CD4-positive, alpha-beta memory T cell (primary cell): ENCODE results near the gene PRTN3. TPM values are rescaled to one million over a fixed set of nuclear protein-coding genes. Genes with fewer than 3 reads are reported as not detected.
A peak's percentile ranks its signal among the peaks of the same experiment; 100 is the strongest.

Experiments used
- CTCF ChIA-PET: fragments of 350-600 bp; sonication (Branson Sonifier 250); formaldehyde crosslinking; loops from one replicate; lab custom pipeline; 2021; ENCODE audit warnings: inconsistent platforms; ENCODE audit not compliant: partially characterized antibody; lab: Charles Lee
- POLR2A ChIA-PET: fragments of 350-600 bp; sonication (Branson Sonifier 250); formaldehyde crosslinking; loops from one replicate; lab custom pipeline; 2021; ENCODE audit not compliant: partially characterized antibody; lab: Charles Lee
- DNase-seq, 5 donors: peaks; one replicate each; pipeline versions ENCODE4 v3.0.0 to v3.0.0-alpha.2; 2020 to 2022; ENCODE audit warnings: mixed read lengths in 1 of 5
- H3K27ac ChIP-seq: one replicate; pipeline ENCODE4 v1.7.0; 2013; ENCODE audit warnings: low read depth, low read length
- H3K27me3 ChIP-seq: 2 replicates; pipeline ENCODE4 v1.7.0; 2013; ENCODE audit warnings: mild to moderate bottlenecking, low read length, moderate library complexity; ENCODE audit not compliant: insufficient read depth
- H3K36me3 ChIP-seq: 2 replicates; pipeline ENCODE4 v1.7.0; 2013; ENCODE audit warnings: mild to moderate bottlenecking, low read length, moderate library complexity; ENCODE audit not compliant: insufficient read depth
- H3K4me1 ChIP-seq: 2 replicates; pipeline ENCODE4 v1.7.0; 2013; ENCODE audit warnings: mild to moderate bottlenecking, low read length, moderate library complexity; ENCODE audit not compliant: insufficient read depth
- H3K4me3 ChIP-seq, 2 donors: one replicate each; pipeline ENCODE4 v1.7.0; 2013; ENCODE audit warnings: low read length in 2 of 2, mild to moderate bottlenecking in 1 of 2
- H3K9me3 ChIP-seq, 2 donors: one replicate each; pipeline ENCODE4 v1.7.0; 2013; ENCODE audit warnings: low read length in 2 of 2, control low read depth in 1 of 2; ENCODE audit not compliant: control insufficient read depth in 1 of 2
- H3K27ac Mint-ChIP-seq, 7 donors: one replicate each; pipeline ENCODE4 v1.8.0; 2020 to 2021; ENCODE audit warnings: mixed read lengths in 7 of 7, mild to moderate bottlenecking in 6 of 7, inconsistent platforms in 3 of 7, moderate library complexity in 3 of 7
- H3K27me3 Mint-ChIP-seq, 2 donors: one replicate each; pipeline ENCODE4 v1.8.0; 2020 to 2021; ENCODE audit warnings: mixed read lengths in 2 of 2
- H3K36me3 Mint-ChIP-seq, 2 donors: one replicate each; pipeline ENCODE4 v1.8.0; 2020 to 2021; ENCODE audit warnings: mixed read lengths in 2 of 2, inconsistent platforms in 1 of 2, mild to moderate bottlenecking in 1 of 2
- H3K4me1 Mint-ChIP-seq, 4 donors: one replicate each; pipeline ENCODE4 v1.8.0; 2020 to 2021; ENCODE audit warnings: mixed read lengths in 4 of 4, mild to moderate bottlenecking in 1 of 4
- H3K4me3 Mint-ChIP-seq, 8 donors: one replicate each; pipeline ENCODE4 v1.8.0; 2020 to 2021; ENCODE audit warnings: mixed read lengths in 8 of 8, mild to moderate bottlenecking in 7 of 8, moderate library complexity in 6 of 8, inconsistent platforms in 3 of 8
- H3K9me3 Mint-ChIP-seq, 8 donors: one replicate each; pipeline ENCODE4 v1.8.0; 2020 to 2021; ENCODE audit warnings: mixed read lengths in 8 of 8, mild to moderate bottlenecking in 5 of 8, inconsistent platforms in 3 of 8, moderate library complexity in 1 of 8
- intact Hi-C: fragments of 100-400 bp; cut with micrococcal nuclease; formaldehyde crosslinking; loops from one replicate; pipeline ENCODE4 v1.15.1; 2023
- polyA plus RNA-seq, 2 donors: library from polyadenylated mRNA; unstranded; fragments of 300-500 nt; fragmentation: Illumina TruSeq; gene quantifications; one replicate each; pipeline ENCODE4 v1.2.3, GENCODE V29; 2021
- total RNA-seq, 2 experiments: library from RNA; stranded (reverse); gene quantifications; one replicate each; pipeline ENCODE4 v1.2.3, GENCODE V29; 2021

PRTN3 gene
- total and polyA plus RNA-seq, 4 experiments from 2014 or later: not detected

DNA sequence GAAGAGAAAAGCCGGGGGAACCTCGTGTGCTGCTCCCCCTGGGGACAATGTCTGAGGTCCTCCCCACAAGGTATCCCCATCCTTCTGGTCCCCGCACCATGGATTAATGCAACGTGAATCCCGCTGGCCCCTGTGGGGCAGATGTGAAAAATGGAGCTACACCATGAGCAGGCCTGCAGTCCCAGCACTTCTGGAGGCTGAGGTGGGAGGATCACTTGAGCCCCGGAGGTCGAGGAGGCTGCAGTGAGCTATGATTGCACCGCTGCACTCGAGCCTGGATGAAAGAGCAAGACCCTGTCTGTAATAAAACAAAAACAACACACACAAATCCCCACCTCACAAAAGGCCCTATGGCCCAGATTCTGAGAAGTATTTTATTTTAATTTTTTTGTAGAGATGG is 17.5 kb downstream of the PRTN3 start:
- Mint-ChIP-seq H3K27ac (peak overlapping the region in 2 of 7 donors; percentile 30 to 68), H3K4me3 (no peak overlapping the region), H3K4me1 (peaks cover 4 to 14% (median 7%) of the 10 kb centered on the region in 4 donors), H3K27me3 (peaks cover 2 to 4% of the 10 kb centered on the region in 2 donors), H3K36me3 (no peaks in the 10 kb centered on the region), H3K9me3 (no peaks in the 10 kb centered on the region)
- H3K27me3 ChIP-seq: peaks cover 3% of the 10 kb centered on the region
- no peak for DNase-seq
- no peaks in the 10 kb centered on the region for H3K36me3 ChIP-seq
- ChIA-PET POLR2A (interaction anchor here (0.7 to 1.5 kb wide), 4 partner anchors 58 to 404 kb away, joined by 3 to 5 read pairs (median 4); no protein-coding TSS in a partner anchor), CTCF (interaction anchor here (1.0 to 4.0 kb wide), 4 partner anchors 12 to 124 kb away, joined by 3 to 43 read pairs (median 5); no protein-coding TSS in a partner anchor)
- no peak overlapping the region for H3K27ac ChIP-seq
- H3K9me3 ChIP-seq: no peaks in the 10 kb centered on the region
- H3K4me3 ChIP-seq: no peak overlapping the region
- peaks cover 9% of the 10 kb centered on the region for H3K4me1 ChIP-seq
- intact Hi-C loops: no loop called here

DNA sequence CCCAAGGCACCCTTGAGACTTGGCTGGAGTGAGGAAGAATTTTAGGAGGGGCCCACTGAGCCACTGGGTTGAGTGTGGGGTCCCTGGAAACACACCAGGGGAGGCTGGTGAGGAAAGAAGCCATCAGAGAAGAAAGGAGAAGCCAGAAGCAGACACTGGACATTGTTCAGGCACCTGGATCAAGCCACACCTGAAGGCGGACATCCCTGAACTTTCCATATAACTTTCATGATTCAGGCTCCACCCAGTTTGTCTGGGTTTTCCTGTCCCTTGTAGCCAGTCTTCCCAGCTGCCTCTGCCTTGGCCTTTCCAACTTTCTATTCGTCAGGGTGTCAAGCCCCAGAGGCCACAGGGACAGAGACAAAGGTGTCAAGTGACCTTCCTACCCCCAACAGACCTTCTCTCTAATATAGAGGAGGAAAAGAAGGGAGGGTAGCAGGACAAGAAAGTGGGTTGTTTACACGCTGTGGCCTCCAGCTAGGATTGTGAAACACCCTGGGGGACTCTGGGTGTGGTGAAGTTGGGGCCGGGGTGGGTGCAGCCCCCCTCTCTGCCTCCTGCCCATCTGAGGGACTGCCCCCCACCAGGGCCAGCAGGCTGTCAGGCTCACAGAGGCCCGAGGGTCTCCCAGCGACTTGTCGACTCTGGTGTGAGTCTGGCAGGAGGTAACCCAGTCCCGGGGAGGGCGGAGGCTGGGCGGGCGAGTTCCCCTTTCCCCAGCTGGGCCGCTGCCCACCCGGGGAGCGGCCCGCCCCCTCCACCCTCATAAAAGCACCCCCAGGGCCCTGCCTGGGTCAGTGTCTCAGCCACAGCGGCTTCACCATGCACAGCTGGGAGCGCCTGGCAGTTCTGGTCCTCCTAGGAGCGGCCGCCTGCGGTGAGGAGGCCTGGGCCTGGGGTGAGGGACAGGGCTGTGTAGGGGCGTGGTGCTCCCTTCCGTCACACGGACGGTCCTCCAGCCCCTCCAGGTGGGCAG is 18.4 kb downstream of the PRTN3 start, which contains the start of gene CFD:
Gene CFD, plus strand, starts transcription at position 797 of the 976 bp plus-strand sequence. Its CDS starts 26 bp downstream, at position 823.
- Histone ChIP-seq H3K9me3 (no peaks in the 10 kb centered on the region), H3K4me3 (peak within 1 kb of the TSS in 1 of 2 donors; percentile 13), H3K4me1 (peaks cover 18% of the 10 kb centered on the region), H3K27me3 (peaks cover 3% of the 10 kb centered on the region), H3K27ac (no peak within 1 kb of the TSS), H3K36me3 (no peaks in the 10 kb centered on the region)
- Mint-ChIP-seq H3K27me3 (peaks cover 2 to 4% of the 10 kb centered on the region in 2 donors), H3K9me3 (peaks cover 0 to 3% (median 0%) of the 10 kb centered on the region in 8 donors), H3K4me3 (peak within 1 kb of the TSS in 1 of 8 donors; percentile 23), H3K27ac (peak within 1 kb of the TSS in 1 of 7 donors; percentile 30), H3K4me1 (peaks cover 5 to 23% (median 12%) of the 10 kb centered on the region in 4 donors), H3K36me3 (peaks cover 0 to 3% of the 10 kb centered on the region in 2 donors)
- intact Hi-C loops: no loop called here
- no peak for DNase-seq
- ChIA-PET POLR2A (interaction anchor here (0.8 to 1.8 kb wide), 5 partner anchors 34 to 61 kb away, joined by 3 to 5 read pairs (median 3); partner anchors contain the start of gene RNU6-9), CTCF (interaction anchor here (0.9 to 4.0 kb wide), 6 partner anchors 13 to 125 kb away, joined by 3 to 43 read pairs (median 3); partner anchors contain the start of gene WDR18)

DNA sequence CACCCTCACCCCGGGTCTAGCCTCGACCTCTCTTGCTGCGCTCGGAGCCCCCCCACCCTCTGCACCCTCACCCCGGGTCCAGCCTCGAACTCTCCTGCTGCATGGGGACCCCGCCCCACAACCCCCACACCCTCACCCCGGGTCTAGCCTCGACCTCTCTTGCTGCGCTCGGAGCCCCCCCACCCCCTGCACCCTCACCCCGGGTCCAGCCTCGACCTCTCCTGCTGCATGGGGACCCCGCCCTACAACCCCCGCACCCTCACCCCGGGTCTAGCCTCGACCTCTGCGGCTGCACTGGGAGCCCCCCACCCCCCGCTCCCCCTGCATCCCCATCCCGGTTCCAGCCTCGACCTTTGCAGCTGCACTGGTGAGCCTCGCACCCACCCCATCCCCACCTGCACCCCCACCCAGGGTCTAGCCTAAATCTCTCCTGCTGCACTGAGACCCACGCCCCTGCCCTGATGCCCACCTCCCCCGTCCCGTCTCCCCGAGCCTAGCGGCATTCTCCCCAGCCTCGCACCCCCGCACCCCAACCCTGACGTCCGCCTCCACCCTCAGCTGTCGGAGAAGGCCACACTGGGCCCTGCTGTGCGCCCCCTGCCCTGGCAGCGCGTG is 20.4 kb downstream of the PRTN3 start:
- Histone ChIP-seq H3K4me1 (peaks cover 19% of the 10 kb centered on the region), H3K27ac (no peak overlapping the region), H3K9me3 (no peaks in the 10 kb centered on the region), H3K27me3 (peaks cover 3% of the 10 kb centered on the region), H3K36me3 (no peaks in the 10 kb centered on the region), H3K4me3 (peak overlapping the region in 1 of 2 donors; percentile 13)
- H3K36me3 Mint-ChIP-seq: peaks cover 0 to 5% of the 10 kb centered on the region in 2 donors
- H3K9me3 Mint-ChIP-seq: peaks cover 0 to 3% (median 0%) of the 10 kb centered on the region in 8 donors
- DNase-seq: no peak
- CTCF ChIA-PET: no interaction called here
- POLR2A ChIA-PET: interaction anchor here (1.4 to 6.4 kb wide), 4 partner anchors 32 to 59 kb away, joined by 3 to 86 read pairs (median 14); partner anchors contain the start of genes KISS1R, MED16 and RNU6-9
- H3K4me1 Mint-ChIP-seq: peaks cover 5 to 28% (median 16%) of the 10 kb centered on the region in 4 donors
- H3K4me3 Mint-ChIP-seq: no peak overlapping the region
- peaks cover 2 to 4% of the 10 kb centered on the region in 2 donors for H3K27me3 Mint-ChIP-seq
- no peak overlapping the region for H3K27ac Mint-ChIP-seq
- intact Hi-C loops: no loop called here

DNA sequence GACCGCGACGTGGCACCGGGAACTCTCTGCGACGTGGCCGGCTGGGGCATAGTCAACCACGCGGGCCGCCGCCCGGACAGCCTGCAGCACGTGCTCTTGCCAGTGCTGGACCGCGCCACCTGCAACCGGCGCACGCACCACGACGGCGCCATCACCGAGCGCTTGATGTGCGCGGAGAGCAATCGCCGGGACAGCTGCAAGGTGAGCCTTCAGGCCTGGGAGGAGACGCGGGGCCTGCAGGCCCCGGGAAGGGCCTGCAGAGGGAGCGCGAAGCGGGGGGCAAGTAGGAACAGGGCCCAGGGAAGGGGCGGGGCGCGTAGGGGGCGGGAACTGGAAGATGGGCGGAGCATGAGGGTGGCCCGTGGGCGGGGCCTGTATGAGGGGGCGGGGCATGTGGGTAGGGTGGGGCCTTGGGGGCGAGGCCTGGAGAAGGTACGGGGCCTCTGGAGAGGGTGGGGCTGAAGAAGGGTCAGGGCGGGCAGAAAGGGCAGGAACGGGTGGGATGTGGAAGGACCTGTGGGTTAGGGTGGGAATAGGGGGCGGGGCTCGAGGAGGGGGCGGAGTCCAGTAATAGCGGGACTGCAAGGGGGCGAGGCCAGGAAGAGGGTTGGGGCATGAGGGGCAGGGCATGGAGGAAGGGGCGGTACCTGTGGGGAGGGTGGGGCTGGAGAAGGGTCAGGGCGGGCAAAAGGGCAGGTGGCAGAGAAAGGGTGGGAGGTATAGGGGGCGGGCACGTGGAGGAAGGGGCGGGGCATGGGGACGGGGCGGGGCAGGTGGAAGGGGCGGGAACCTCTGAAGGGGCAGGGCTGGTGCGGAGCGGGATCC is 21.2 kb downstream of the PRTN3 start:
- peaks cover 0 to 5% of the 10 kb centered on the region in 2 donors for H3K36me3 Mint-ChIP-seq
- H3K27ac Mint-ChIP-seq: peak overlapping the region in 3 of 7 donors; percentile 37 to 95 (median 92)
- CTCF ChIA-PET: interaction anchor here (2.7 to 5.6 kb wide), 2 partner anchors 59 to 122 kb away, joined by 29 to 119 read pairs; partner anchors contain the start of gene WDR18
- H3K9me3 Mint-ChIP-seq: peaks cover 0 to 3% (median 0%) of the 10 kb centered on the region in 8 donors
- H3K4me1 ChIP-seq: peaks cover 19% of the 10 kb centered on the region
- intact Hi-C loops: loop anchor here (1.0 to 2.0 kb wide), 5 partner anchors 10 to 139 kb away; partner anchors contain the start of genes GRIN3B, MED16 and RNU6-9
- H3K36me3 ChIP-seq: no peaks in the 10 kb centered on the region
- DNase-seq: peak; percentile 50 to 76 (median 55)
- no peaks in the 10 kb centered on the region for H3K9me3 ChIP-seq
- H3K27ac ChIP-seq: no peak overlapping the region
- POLR2A ChIA-PET: interaction anchor here (2.1 to 6.4 kb wide), 7 partner anchors 10 to 407 kb away, joined by 9 to 86 read pairs (median 16); partner anchors contain the start of genes CIRBP, KISS1R, MED16 and R3HDM4
- H3K27me3 Mint-ChIP-seq: peaks cover 1 to 4% of the 10 kb centered on the region in 2 donors
- peaks cover 3% of the 10 kb centered on the region for H3K27me3 ChIP-seq
- H3K4me1 Mint-ChIP-seq: peaks cover 5 to 25% (median 16%) of the 10 kb centered on the region in 4 donors
- peak overlapping the region in 5 of 8 donors; percentile 70 to 84 (median 75) for H3K4me3 Mint-ChIP-seq
- H3K4me3 ChIP-seq: peak overlapping the region in 1 of 2 donors; percentile 32

GRCh38 chr19:862581-863314 is 21.9 kb downstream of the PRTN3 start:
- peak; percentile 81 to 88 (median 82) for DNase-seq
- Histone ChIP-seq H3K4me3 (peak overlapping the region in 1 of 2 donors; percentile 32), H3K27ac (no peak overlapping the region), H3K4me1 (peaks cover 19% of the 10 kb centered on the region), H3K9me3 (no peaks in the 10 kb centered on the region), H3K27me3 (peaks cover 3% of the 10 kb centered on the region), H3K36me3 (no peaks in the 10 kb centered on the region)
- H3K36me3 Mint-ChIP-seq: peaks cover 4 to 10% of the 10 kb centered on the region in 2 donors
- POLR2A ChIA-PET: interaction anchor here (0.8 to 6.4 kb wide), 13 partner anchors 9 to 406 kb away, joined by 3 to 86 read pairs (median 9); partner anchors contain the start of genes CIRBP, KISS1R, MED16 and R3HDM4
- H3K4me1 Mint-ChIP-seq: peaks cover 5 to 23% (median 15%) of the 10 kb centered on the region in 4 donors
- H3K27ac Mint-ChIP-seq: peak overlapping the region; percentile 29 to 95 (median 75)
- H3K27me3 Mint-ChIP-seq: peaks cover 0 to 4% of the 10 kb centered on the region in 2 donors
- intact Hi-C loops: loop anchor here (1.0 to 2.0 kb wide), 6 partner anchors 10 to 138 kb away; partner anchors contain the start of genes GRIN3B, MED16 and RNU6-9
- peaks cover 0 to 7% (median 0%) of the 10 kb centered on the region in 8 donors for H3K9me3 Mint-ChIP-seq
- CTCF ChIA-PET: interaction anchor here (0.8 to 5.6 kb wide), 12 partner anchors 8 to 351 kb away, joined by 3 to 119 read pairs (median 8); partner anchors contain the start of genes KISS1R, MED16, R3HDM4 and RNU6-9
- peak overlapping the region; percentile 6 to 88 (median 73) for H3K4me3 Mint-ChIP-seq
